Astrocyte (in vitro differentiated cells and primary cell): Measurements from ENCODE around the gene PKD1L1. TPM values are rescaled to one million over a fixed set of nuclear protein-coding genes. Genes with fewer than 3 reads are reported as not detected.
A peak's percentile ranks its signal among the peaks of the same experiment; 100 is the strongest.

Source experiments
- DNase-seq: peaks from one replicate; pipeline ENCODE4 v3.0.0-alpha.2; 2010; ENCODE audit warnings: low read depth
- FAIRE-seq: peaks from 2 replicates; lab custom pipeline; 2011; peaks lifted over from hg19 to GRCh38; lab: Jason Lieb, UNC
- H2AFZ ChIP-seq: 2 replicates; pipeline ENCODE4 v1.6.0; 2012; ENCODE audit warnings: low read depth, low read length, inconsistent platforms
- H3K27ac ChIP-seq: 2 replicates; pipeline ENCODE4 v1.5.1; 2011; ENCODE audit warnings: low read depth, low read length, inconsistent platforms
- H3K27me3 ChIP-seq: 2 replicates; pipeline ENCODE4 v1.6.0; 2011; ENCODE audit warnings: low read length, inconsistent platforms; ENCODE audit not compliant: insufficient read depth
- H3K36me3 ChIP-seq: 2 replicates; pipeline ENCODE4 v1.5.1; 2011; ENCODE audit warnings: low read length, inconsistent platforms; ENCODE audit not compliant: insufficient read depth
- H3K4me1 ChIP-seq: 2 replicates; pipeline ENCODE4 v1.5.1; 2011; ENCODE audit warnings: low read length, inconsistent platforms; ENCODE audit not compliant: insufficient read depth
- H3K4me2 ChIP-seq: 2 replicates; pipeline ENCODE4 v1.6.0; 2012; ENCODE audit warnings: low read length, inconsistent platforms
- H3K4me3 ChIP-seq: 2 replicates; pipeline ENCODE4 v1.5.1; 2011; ENCODE audit warnings: low read depth, mild to moderate bottlenecking, low read length, inconsistent platforms; ENCODE audit not compliant: insufficient read depth
- H3K79me2 ChIP-seq: 2 replicates; pipeline ENCODE4 v1.6.0; 2012; ENCODE audit warnings: mild to moderate bottlenecking, low read length, inconsistent platforms; ENCODE audit not compliant: insufficient read depth
- H3K9ac ChIP-seq: 2 replicates; pipeline ENCODE4 v1.6.0; 2012; ENCODE audit warnings: mild to moderate bottlenecking, low read length, inconsistent platforms
- H3K9me3 ChIP-seq: 2 replicates; pipeline ENCODE4 v1.5.1; 2012; ENCODE audit warnings: low read depth, mild to moderate bottlenecking, low read length, inconsistent platforms; ENCODE audit not compliant: insufficient read depth
- H4K20me1 ChIP-seq: 2 replicates; pipeline ENCODE4 v1.6.0; 2012; ENCODE audit warnings: low read length, inconsistent platforms; ENCODE audit not compliant: insufficient read depth
- H3K27ac Mint-ChIP-seq: one replicate; pipeline ENCODE4 v1.8.0; 2021; ENCODE audit warnings: mild to moderate bottlenecking, mixed read lengths; ENCODE audit not compliant: unreplicated experiment
- H3K27me3 Mint-ChIP-seq: one replicate; pipeline ENCODE4 v1.8.0; 2021; ENCODE audit warnings: low read depth, mixed read lengths; ENCODE audit not compliant: unreplicated experiment
- H3K36me3 Mint-ChIP-seq: one replicate; pipeline ENCODE4 v1.8.0; 2021; ENCODE audit warnings: low read depth, mixed read lengths; ENCODE audit not compliant: unreplicated experiment
- H3K4me1 Mint-ChIP-seq: one replicate; pipeline ENCODE4 v1.8.0; 2021; ENCODE audit warnings: low read depth, mixed read lengths; ENCODE audit not compliant: unreplicated experiment
- H3K4me3 Mint-ChIP-seq: one replicate; pipeline ENCODE4 v1.8.0; 2021; ENCODE audit warnings: mild to moderate bottlenecking, moderate library complexity, mixed read lengths; ENCODE audit not compliant: unreplicated experiment
- H3K9me3 Mint-ChIP-seq: one replicate; pipeline ENCODE4 v1.8.0; 2021; ENCODE audit warnings: mild to moderate bottlenecking, mixed read lengths; ENCODE audit not compliant: unreplicated experiment
- EZH2 ChIP-seq: IDR thresholded peaks from 2 replicates; pipeline ENCODE4 v1.6.1; 2012; ENCODE audit warnings: mild to moderate bottlenecking, low read length, inconsistent platforms; ENCODE audit not compliant: insufficient read depth
- total RNA-seq: library from RNA; stranded (reverse); gene quantifications from 2 replicates; pipeline ENCODE4 v1.2.1, GENCODE V29; 2021
- TF ChIP-seq, protein P1 (sequence below): IDR thresholded peaks from 2 replicates; pipeline ENCODE4 v1.5.1; 2011; ENCODE audit warnings: low read depth, mild to moderate bottlenecking, inconsistent platforms, low read length, moderate library complexity; ENCODE audit not compliant: insufficient read depth

The PKD1L1 gene
- total RNA-seq, 1 donor from 2014 or later: 0.39 TPM

DNA sequence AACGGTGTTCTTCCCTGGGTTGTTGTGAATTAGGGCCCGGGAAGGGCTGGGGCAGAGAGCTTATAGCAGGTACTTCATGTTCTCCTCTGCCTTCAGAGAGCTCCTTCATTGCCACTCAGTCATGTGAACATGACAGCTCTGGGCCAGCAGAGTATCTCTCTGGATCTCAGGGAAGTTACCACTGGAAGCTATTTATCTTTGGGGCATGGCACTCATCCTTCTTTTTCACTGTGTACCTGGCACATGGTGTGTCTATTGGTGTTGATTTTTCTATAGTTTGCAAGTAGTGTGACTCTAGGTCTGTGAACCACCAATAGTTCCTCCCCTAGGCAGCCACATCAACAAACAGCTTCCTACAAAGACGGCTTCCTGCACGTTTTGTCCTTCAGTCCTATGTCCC, 156.6 kb downstream of the PKD1L1 start:
- DNase-seq (no peak), FAIRE-seq (no peak)
- H3K27ac ChIP-seq: no peak overlapping the region
- H3K27me3 Mint-ChIP-seq: no peaks in the 10 kb centered on the region
- no peak overlapping the region for H3K4me2 ChIP-seq
- no peak overlapping the region for H3K4me3 Mint-ChIP-seq
- no peaks in the 10 kb centered on the region for H3K36me3 ChIP-seq
- no peaks in the 10 kb centered on the region for H3K9me3 ChIP-seq
- H3K4me1 Mint-ChIP-seq: peaks cover 30% of the 10 kb centered on the region
- H3K4me3 ChIP-seq: no peak overlapping the region
- no peaks in the 10 kb centered on the region for H3K79me2 ChIP-seq
- no peaks in the 10 kb centered on the region for H3K36me3 Mint-ChIP-seq
- H3K4me1 ChIP-seq: peaks cover 23% of the 10 kb centered on the region
- peak overlapping the region; percentile 7 for H2AFZ ChIP-seq
- no peaks in the 10 kb centered on the region for H3K27me3 ChIP-seq
- H4K20me1 ChIP-seq: no peaks in the 10 kb centered on the region
- TF ChIP-seq, protein P1, sequence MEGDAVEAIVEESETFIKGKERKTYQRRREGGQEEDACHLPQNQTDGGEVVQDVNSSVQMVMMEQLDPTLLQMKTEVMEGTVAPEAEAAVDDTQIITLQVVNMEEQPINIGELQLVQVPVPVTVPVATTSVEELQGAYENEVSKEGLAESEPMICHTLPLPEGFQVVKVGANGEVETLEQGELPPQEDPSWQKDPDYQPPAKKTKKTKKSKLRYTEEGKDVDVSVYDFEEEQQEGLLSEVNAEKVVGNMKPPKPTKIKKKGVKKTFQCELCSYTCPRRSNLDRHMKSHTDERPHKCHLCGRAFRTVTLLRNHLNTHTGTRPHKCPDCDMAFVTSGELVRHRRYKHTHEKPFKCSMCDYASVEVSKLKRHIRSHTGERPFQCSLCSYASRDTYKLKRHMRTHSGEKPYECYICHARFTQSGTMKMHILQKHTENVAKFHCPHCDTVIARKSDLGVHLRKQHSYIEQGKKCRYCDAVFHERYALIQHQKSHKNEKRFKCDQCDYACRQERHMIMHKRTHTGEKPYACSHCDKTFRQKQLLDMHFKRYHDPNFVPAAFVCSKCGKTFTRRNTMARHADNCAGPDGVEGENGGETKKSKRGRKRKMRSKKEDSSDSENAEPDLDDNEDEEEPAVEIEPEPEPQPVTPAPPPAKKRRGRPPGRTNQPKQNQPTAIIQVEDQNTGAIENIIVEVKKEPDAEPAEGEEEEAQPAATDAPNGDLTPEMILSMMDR: no peak
- no peak for TF ChIP-seq EZH2
- no peaks in the 10 kb centered on the region for H3K9me3 Mint-ChIP-seq
- no peak overlapping the region for H3K9ac ChIP-seq
- no peak overlapping the region for H3K27ac Mint-ChIP-seq

GRCh38 chr7:47788083-47788482, 160.2 kb downstream of the PKD1L1 start:
- FAIRE-seq (no peak), DNase-seq (no peak)
- Histone ChIP-seq H3K4me2 (no peak overlapping the region), H2AFZ (no peak overlapping the region), H3K36me3 (no peaks in the 10 kb centered on the region), H3K27me3 (no peaks in the 10 kb centered on the region), H3K4me3 (no peak overlapping the region), H3K4me1 (peaks cover 42% of the 10 kb centered on the region), H3K79me2 (no peaks in the 10 kb centered on the region), H4K20me1 (no peaks in the 10 kb centered on the region), H3K9ac (no peak overlapping the region), H3K27ac (peak overlapping the region; percentile 99), H3K9me3 (no peaks in the 10 kb centered on the region)
- TF ChIP-seq EZH2: no peak
- TF ChIP-seq, protein P1: no peak
- Mint-ChIP-seq H3K4me3 (no peak overlapping the region), H3K27me3 (no peaks in the 10 kb centered on the region), H3K36me3 (no peaks in the 10 kb centered on the region), H3K27ac (no peak overlapping the region), H3K4me1 (peaks cover 41% of the 10 kb centered on the region), H3K9me3 (no peaks in the 10 kb centered on the region)

DNA sequence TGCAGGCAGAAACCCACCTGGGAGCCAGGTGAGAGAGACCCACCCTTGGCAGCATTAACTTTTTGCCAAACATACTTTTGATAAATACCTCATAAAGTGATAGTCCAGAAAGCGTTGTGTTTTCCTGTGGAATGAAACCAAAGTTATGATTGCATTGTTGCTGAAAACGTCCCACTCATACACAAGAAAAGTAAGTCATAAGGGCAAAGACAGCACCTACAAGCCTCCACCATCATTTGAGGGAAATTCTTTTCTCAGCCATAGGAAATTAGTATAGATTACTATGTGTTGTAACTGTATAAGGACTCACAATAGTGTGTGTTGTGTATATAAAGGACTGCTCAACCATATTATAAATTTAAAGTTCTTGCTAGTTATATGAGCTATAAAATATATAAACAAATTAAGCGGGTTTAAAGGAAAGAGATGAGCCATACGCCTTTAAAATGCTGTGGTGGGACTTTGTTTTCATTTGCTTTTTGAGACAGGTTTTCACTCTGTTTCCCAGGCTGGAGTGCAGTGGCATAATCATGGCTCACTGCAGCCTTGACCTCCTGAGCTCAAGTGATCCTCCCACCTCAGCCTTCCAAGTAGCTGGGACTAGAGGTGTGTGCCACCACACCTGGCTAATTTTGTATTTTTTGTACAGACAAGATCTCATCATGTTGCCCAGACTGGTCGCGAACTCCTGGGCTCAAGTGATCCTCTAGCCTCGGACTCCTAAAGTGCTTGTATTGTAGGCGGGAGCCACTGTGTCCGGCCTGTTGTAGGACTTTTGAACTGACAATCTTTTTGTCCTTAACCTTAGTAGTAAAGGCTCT, 160.8 kb downstream of the PKD1L1 start:
- H3K27ac ChIP-seq: peak overlapping the region; percentile 99
- H3K9ac ChIP-seq: peak overlapping the region; percentile 74
- peak overlapping the region; percentile 99 for H3K27ac Mint-ChIP-seq
- TF ChIP-seq, protein P1: no peak
- TF ChIP-seq EZH2: no peak
- H3K9me3 ChIP-seq: no peaks in the 10 kb centered on the region
- no peaks in the 10 kb centered on the region for H3K36me3 ChIP-seq
- peaks cover 45% of the 10 kb centered on the region for H3K4me1 Mint-ChIP-seq
- no peak overlapping the region for H3K4me3 Mint-ChIP-seq
- no peaks in the 10 kb centered on the region for H3K36me3 Mint-ChIP-seq
- FAIRE-seq: no peak
- peaks cover 47% of the 10 kb centered on the region for H3K4me1 ChIP-seq
- H3K4me3 ChIP-seq: no peak overlapping the region
- H2AFZ ChIP-seq: peak overlapping the region; percentile 2
- H3K27me3 Mint-ChIP-seq: no peaks in the 10 kb centered on the region
- H3K79me2 ChIP-seq: no peaks in the 10 kb centered on the region
- no peaks in the 10 kb centered on the region for H3K27me3 ChIP-seq
- DNase-seq: no peak
- no peaks in the 10 kb centered on the region for H4K20me1 ChIP-seq
- H3K4me2 ChIP-seq: peak overlapping the region; percentile 66
- no peaks in the 10 kb centered on the region for H3K9me3 Mint-ChIP-seq
